A549 (cell line): ENCODE measurements around the gene SLN.

Source experiments
- MAFK ChIP-seq: fragments of 450-650 bp; IDR thresholded peaks from 2 replicates; pipeline ENCODE4 v1.6.1; 2014; ENCODE audit not compliant: partially characterized antibody
- NFE2L2 ChIP-seq: fragments of 150-350 bp; conservative IDR thresholded peaks from 2 replicates; pipeline ENCODE4 v1.6.1; 2014; ENCODE audit warnings: low read length
- NPAS2 ChIP-seq: fragments of 250-450 bp; sonication (Bioruptor Pico); IDR thresholded peaks from 2 replicates; pipeline ENCODE4 v1.8.0; 2022; ENCODE audit warnings: mild to moderate bottlenecking, moderate library complexity, borderline replicate concordance
- NR3C1 ChIP-seq: fragments of >200 bp; sonication (Bioruptor Twin); formaldehyde crosslinking; IDR thresholded peaks from 3 replicates; pipeline ENCODE4 v1.6.1; 2017
- POLR2A ChIP-seq: IDR thresholded peaks from 2 replicates; pipeline ENCODE4 v1.6.1; 2012; ENCODE audit warnings: mild to moderate bottlenecking, low read length
- RAD21 ChIP-seq, 2 experiments: fragments of >200 bp in 1 of 2; sonication (Bioruptor Twin) in 1 of 2; formaldehyde crosslinking in 1 of 2; IDR thresholded peaks in 1 of 2; conservative IDR thresholded peaks in 1 of 2; 2 replicates in 1 of 2; 3 replicates in 1 of 2; pipeline ENCODE4 v1.6.1; 2012 to 2018; ENCODE audit warnings: inconsistent platforms in 1 of 2
- RFX5 ChIP-seq: fragments of 450-650 bp; IDR thresholded peaks from 2 replicates; pipeline ENCODE4 v1.7.1; 2014; ENCODE audit warnings: antibody characterized with exemption, mild to moderate bottlenecking, moderate library complexity
- SMC3 ChIP-seq: fragments of >200 bp; sonication (Bioruptor Twin); formaldehyde crosslinking; IDR thresholded peaks from 3 replicates; pipeline ENCODE4 v1.6.1; 2018; ENCODE audit warnings: inconsistent platforms
- TF ChIP-seq, protein P1 (sequence below): fragments of >200 bp; sonication (Bioruptor Twin); formaldehyde crosslinking; IDR thresholded peaks from 3 replicates; pipeline ENCODE4 v1.5.1; 2016
- TF ChIP-seq, protein P2 (sequence below): fragments of 250-450 bp; sonication (Bioruptor Pico); IDR thresholded peaks from 2 replicates; pipeline ENCODE4 v1.5.0; 2021; ENCODE audit warnings: mild to moderate bottlenecking, moderate library complexity, borderline replicate concordance
- TF ChIP-seq, protein P3 (sequence below): IDR thresholded peaks from 2 replicates; pipeline ENCODE4 v1.6.1; 2012
- TF ChIP-seq, protein P4 (sequence below): IDR thresholded peaks from 2 replicates; pipeline ENCODE4 v1.6.1; 2012

DNA sequence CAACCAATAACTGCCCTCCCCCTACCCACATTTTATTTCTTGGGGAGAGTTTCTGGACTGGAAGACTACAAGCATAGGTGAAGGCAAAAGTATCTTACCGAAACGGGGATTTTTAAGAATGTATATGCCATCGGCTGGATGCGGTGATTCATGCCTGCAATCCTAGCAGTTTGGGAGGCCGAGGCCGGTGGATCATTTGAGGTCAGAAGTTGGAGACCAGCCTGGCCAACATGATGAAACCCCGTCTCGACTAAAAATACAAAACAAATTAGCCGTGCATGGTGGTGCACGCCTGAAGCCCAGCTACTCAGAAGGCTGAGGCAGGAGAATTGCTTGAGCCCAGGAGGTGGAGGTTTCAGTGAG, 20.8 kb upstream of the SLN start:
- no peak for TF ChIP-seq POLR2A
- TF ChIP-seq RAD21 (conservative IDR thresholded peaks at IDR 0.05 in 1 of 2, IDR thresholded peaks at IDR 0.05 in 1 of 2), result no peak
- TF ChIP-seq, protein P1, sequence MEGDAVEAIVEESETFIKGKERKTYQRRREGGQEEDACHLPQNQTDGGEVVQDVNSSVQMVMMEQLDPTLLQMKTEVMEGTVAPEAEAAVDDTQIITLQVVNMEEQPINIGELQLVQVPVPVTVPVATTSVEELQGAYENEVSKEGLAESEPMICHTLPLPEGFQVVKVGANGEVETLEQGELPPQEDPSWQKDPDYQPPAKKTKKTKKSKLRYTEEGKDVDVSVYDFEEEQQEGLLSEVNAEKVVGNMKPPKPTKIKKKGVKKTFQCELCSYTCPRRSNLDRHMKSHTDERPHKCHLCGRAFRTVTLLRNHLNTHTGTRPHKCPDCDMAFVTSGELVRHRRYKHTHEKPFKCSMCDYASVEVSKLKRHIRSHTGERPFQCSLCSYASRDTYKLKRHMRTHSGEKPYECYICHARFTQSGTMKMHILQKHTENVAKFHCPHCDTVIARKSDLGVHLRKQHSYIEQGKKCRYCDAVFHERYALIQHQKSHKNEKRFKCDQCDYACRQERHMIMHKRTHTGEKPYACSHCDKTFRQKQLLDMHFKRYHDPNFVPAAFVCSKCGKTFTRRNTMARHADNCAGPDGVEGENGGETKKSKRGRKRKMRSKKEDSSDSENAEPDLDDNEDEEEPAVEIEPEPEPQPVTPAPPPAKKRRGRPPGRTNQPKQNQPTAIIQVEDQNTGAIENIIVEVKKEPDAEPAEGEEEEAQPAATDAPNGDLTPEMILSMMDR, result no peak
- no peak for TF ChIP-seq SMC3
- no peak for TF ChIP-seq RFX5
- no peak for TF ChIP-seq MAFK
- no peak for TF ChIP-seq NR3C1
- TF ChIP-seq, protein P2, sequence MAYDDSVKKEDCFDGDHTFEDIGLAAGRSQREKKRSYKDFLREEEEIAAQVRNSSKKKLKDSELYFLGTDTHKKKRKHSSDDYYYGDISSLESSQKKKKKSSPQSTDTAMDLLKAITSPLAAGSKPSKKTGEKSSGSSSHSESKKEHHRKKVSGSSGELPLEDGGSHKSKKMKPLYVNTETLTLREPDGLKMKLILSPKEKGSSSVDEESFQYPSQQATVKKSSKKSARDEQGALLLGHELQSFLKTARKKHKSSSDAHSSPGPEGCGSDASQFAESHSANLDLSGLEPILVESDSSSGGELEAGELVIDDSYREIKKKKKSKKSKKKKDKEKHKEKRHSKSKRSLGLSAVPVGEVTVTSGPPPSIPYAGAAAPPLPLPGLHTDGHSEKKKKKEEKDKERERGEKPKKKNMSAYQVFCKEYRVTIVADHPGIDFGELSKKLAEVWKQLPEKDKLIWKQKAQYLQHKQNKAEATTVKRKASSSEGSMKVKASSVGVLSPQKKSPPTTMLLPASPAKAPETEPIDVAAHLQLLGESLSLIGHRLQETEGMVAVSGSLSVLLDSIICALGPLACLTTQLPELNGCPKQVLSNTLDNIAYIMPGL (CRISPR knock-in tag), result no peak
- TF ChIP-seq, protein P3, sequence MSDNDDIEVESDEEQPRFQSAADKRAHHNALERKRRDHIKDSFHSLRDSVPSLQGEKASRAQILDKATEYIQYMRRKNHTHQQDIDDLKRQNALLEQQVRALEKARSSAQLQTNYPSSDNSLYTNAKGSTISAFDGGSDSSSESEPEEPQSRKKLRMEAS, result no peak
- TF ChIP-seq NFE2L2, result no peak
- TF ChIP-seq, protein P4, sequence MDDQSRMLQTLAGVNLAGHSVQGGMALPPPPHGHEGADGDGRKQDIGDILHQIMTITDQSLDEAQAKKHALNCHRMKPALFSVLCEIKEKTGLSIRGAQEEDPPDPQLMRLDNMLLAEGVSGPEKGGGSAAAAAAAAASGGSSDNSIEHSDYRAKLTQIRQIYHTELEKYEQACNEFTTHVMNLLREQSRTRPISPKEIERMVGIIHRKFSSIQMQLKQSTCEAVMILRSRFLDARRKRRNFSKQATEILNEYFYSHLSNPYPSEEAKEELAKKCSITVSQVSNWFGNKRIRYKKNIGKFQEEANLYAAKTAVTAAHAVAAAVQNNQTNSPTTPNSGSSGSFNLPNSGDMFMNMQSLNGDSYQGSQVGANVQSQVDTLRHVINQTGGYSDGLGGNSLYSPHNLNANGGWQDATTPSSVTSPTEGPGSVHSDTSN, result no peak
- TF ChIP-seq NPAS2, result no peak
